H1 (cell line): ENCODE results near the gene RNASEH2A. TPM values are rescaled to one million over a fixed set of nuclear protein-coding genes. Genes with fewer than 3 reads are reported as not detected.
A peak's percentile ranks its signal among the peaks of the same experiment; 100 is the strongest.

ENCODE experiments used
- CTCF ChIA-PET: fragments of 300-600 bp; sonication (Branson Sonifier 250); formaldehyde crosslinking; loops from one replicate; lab custom pipeline; 2021; ENCODE audit not compliant: partially characterized antibody; lab: Charles Lee
- POLR2A ChIA-PET: fragments of 300-600 bp; sonication (Branson Sonifier 250); formaldehyde crosslinking; loops from one replicate; lab custom pipeline; 2021; ENCODE audit warnings: inconsistent platforms; ENCODE audit not compliant: partially characterized antibody; lab: Charles Lee
- DNase-seq, 2 experiments: peaks; one replicate each; pipeline versions ENCODE4 v3.0.0 to v3.0.0-alpha.2; 2010 to 2022; ENCODE audit warnings: low spot score in 2 of 2, low read depth in 1 of 2, mixed read lengths in 1 of 2
- FAIRE-seq: peaks from 2 replicates; lab custom pipeline; 2011; peaks lifted over from hg19 to GRCh38; lab: Jason Lieb, UNC
- H2AFZ ChIP-seq: 2 replicates; pipeline ENCODE4 v1.8.1; 2012; ENCODE audit warnings: low read length, inconsistent platforms
- H2AK5ac ChIP-seq: 2 replicates; pipeline ENCODE4 v1.6.1; 2013; ENCODE audit warnings: low read depth, low read length
- H2BK120ac ChIP-seq: replicated peaks from 2 replicates; pipeline ENCODE3; 2013; ENCODE audit warnings: low read depth, low read length, inconsistent platforms
- H2BK12ac ChIP-seq: 2 replicates; pipeline ENCODE4 v1.6.1; 2013; ENCODE audit warnings: low read depth, low read length
- H2BK15ac ChIP-seq: 2 replicates; pipeline ENCODE4 v1.6.1; 2013; ENCODE audit warnings: low read length
- H2BK20ac ChIP-seq: 2 replicates; pipeline ENCODE4 v1.6.1; 2013; ENCODE audit warnings: low read length
- H2BK5ac ChIP-seq: 2 replicates; pipeline ENCODE4 v1.6.1; 2013; ENCODE audit warnings: low read depth, low read length
- H3K14ac ChIP-seq: 2 replicates; pipeline ENCODE4 v1.6.1; 2013; ENCODE audit warnings: inconsistent platforms; ENCODE audit not compliant: insufficient read length
- H3K18ac ChIP-seq: 2 replicates; pipeline ENCODE4 v1.6.1; 2013; ENCODE audit warnings: low read length; ENCODE audit errors: extremely low read depth
- H3K23ac ChIP-seq: 2 replicates; pipeline ENCODE4 v1.6.1; 2013; ENCODE audit warnings: inconsistent platforms; ENCODE audit not compliant: insufficient read length
- H3K23me2 ChIP-seq: 2 replicates; pipeline ENCODE4 v1.6.1; 2013; ENCODE audit warnings: low read depth, low read length
- H3K27ac ChIP-seq: 2 replicates; pipeline ENCODE4 v1.6.1; 2011; ENCODE audit warnings: low read depth, low read length, inconsistent platforms
- H3K27me3 ChIP-seq, 4 experiments: replicated peaks in 1 of 4; 1 replicate in 1 of 4; 2 replicates in 3 of 4; pipeline versions ENCODE4 v1.6.1 to v1.8.1; 2011 to 2013; ENCODE audit warnings: low read length in 3 of 4, mild to moderate bottlenecking in 3 of 4, inconsistent platforms in 2 of 4, mixed read lengths in 2 of 4, moderate library complexity in 1 of 4; ENCODE audit not compliant: control insufficient read depth in 3 of 4, insufficient read depth in 3 of 4; ENCODE audit errors: extremely low read depth in 1 of 4
- H3K36me3 ChIP-seq, 4 experiments: 2 replicates each; pipeline versions ENCODE4 v1.6.1 to v1.8.1; 2011 to 2013; ENCODE audit warnings: mild to moderate bottlenecking in 4 of 4, low read length in 3 of 4, moderate library complexity in 2 of 4, control low read depth in 1 of 4, inconsistent platforms in 1 of 4; ENCODE audit not compliant: insufficient read depth in 4 of 4, control insufficient read depth in 2 of 4
- H3K4ac ChIP-seq: replicated peaks from 2 replicates; pipeline ENCODE3; 2013; ENCODE audit warnings: low read length, low read depth, mixed read lengths, inconsistent platforms; ENCODE audit not compliant: insufficient read length
- H3K4me1 ChIP-seq, 4 experiments: replicated peaks in 1 of 4; 1 replicate in 1 of 4; 2 replicates in 3 of 4; pipeline versions ENCODE4 v1.6.1 to v1.8.1; 2011 to 2013; ENCODE audit warnings: low read length in 3 of 4, inconsistent platforms in 2 of 4, mixed read lengths in 1 of 4; ENCODE audit not compliant: insufficient read depth in 4 of 4, control insufficient read depth in 3 of 4
- H3K4me2 ChIP-seq, 2 experiments: 2 replicates each; pipeline versions ENCODE4 v1.6.1 to v1.8.1; 2011 to 2013; ENCODE audit warnings: low read depth in 2 of 2, low read length in 2 of 2, control low read depth in 1 of 2, inconsistent platforms in 1 of 2, mild to moderate bottlenecking in 1 of 2; ENCODE audit not compliant: insufficient read depth in 1 of 2
- H3K4me3 ChIP-seq, 4 experiments: fragments of 200-600, 300-600 bp in 1 of 4; sonication (generic), shearing (Covaris generic), sonication (Bioruptor Twin) in 1 of 4; 2 replicates each; pipeline versions ENCODE4 v1.5.1 to v1.8.1; 2011 to 2016; ENCODE audit warnings: low read length in 4 of 4, low read depth in 3 of 4, control low read depth in 2 of 4, inconsistent platforms in 2 of 4, mild to moderate bottlenecking in 2 of 4, mixed read lengths in 1 of 4, moderate library complexity in 1 of 4; ENCODE audit not compliant: insufficient read depth in 2 of 4; ENCODE audit errors: extremely low read depth in 1 of 4
- H3K56ac ChIP-seq: replicated peaks from 2 replicates; pipeline ENCODE3; 2013; ENCODE audit warnings: low read depth, mild to moderate bottlenecking, mixed read lengths, low read length, inconsistent platforms; ENCODE audit not compliant: insufficient read length
- H3K79me1 ChIP-seq: 2 replicates; pipeline ENCODE4 v1.6.1; 2013; ENCODE audit warnings: low read depth, low read length, control low read depth
- H3K79me2 ChIP-seq, 2 experiments: 2 replicates each; pipeline versions ENCODE4 v1.6.1 to v1.8.1; 2012 to 2013; ENCODE audit warnings: low read length in 2 of 2, mild to moderate bottlenecking in 2 of 2, inconsistent platforms in 1 of 2; ENCODE audit not compliant: insufficient read depth in 2 of 2, control insufficient read depth in 1 of 2
- H3K9ac ChIP-seq, 4 experiments: replicated peaks in 1 of 4; 1 replicate in 1 of 4; 2 replicates in 3 of 4; pipeline versions ENCODE4 v1.6.1 to v1.8.1; 2011 to 2013; ENCODE audit warnings: low read depth in 3 of 4, low read length in 3 of 4, control low read depth in 2 of 4, mild to moderate bottlenecking in 2 of 4, moderate library complexity in 2 of 4, inconsistent platforms in 1 of 4; ENCODE audit errors: extremely low read depth in 1 of 4
- H3K9me3 ChIP-seq, 2 experiments: 2 replicates each; pipeline versions ENCODE4 v1.6.1 to v1.8.1; 2012 to 2013; ENCODE audit warnings: mild to moderate bottlenecking in 2 of 2, moderate library complexity in 2 of 2, control low read depth in 1 of 2, inconsistent platforms in 1 of 2, low read depth in 1 of 2, low read length in 1 of 2, mixed read lengths in 1 of 2; ENCODE audit not compliant: insufficient read depth in 2 of 2
- H4K20me1 ChIP-seq, 2 experiments: replicated peaks in 1 of 2; 2 replicates each; pipeline versions ENCODE3 to v1.8.1; 2011 to 2013; ENCODE audit warnings: inconsistent platforms in 2 of 2, low read length in 2 of 2, mild to moderate bottlenecking in 1 of 2; ENCODE audit not compliant: insufficient read depth in 2 of 2, control insufficient read depth in 1 of 2
- H4K5ac ChIP-seq: 2 replicates; pipeline ENCODE4 v1.6.1; 2013; ENCODE audit warnings: low read length, low read depth, mixed read lengths, inconsistent platforms; ENCODE audit not compliant: insufficient read length
- H4K8ac ChIP-seq: 2 replicates; pipeline ENCODE4 v1.8.0; 2013; ENCODE audit warnings: mild to moderate bottlenecking, moderate library complexity, low read length, inconsistent platforms; ENCODE audit not compliant: insufficient read depth; ENCODE audit errors: extremely low read depth
- H4K91ac ChIP-seq: replicated peaks from 2 replicates; pipeline ENCODE3; 2013; ENCODE audit warnings: low read length, mixed read lengths, inconsistent platforms; ENCODE audit not compliant: insufficient read length
- CEBPB ChIP-seq: IDR thresholded peaks from 2 replicates; pipeline ENCODE4 v1.6.1; 2012; ENCODE audit warnings: low read depth, low read length
- CHD2 ChIP-seq: IDR thresholded peaks from 2 replicates; pipeline ENCODE4 v1.6.1; 2012; ENCODE audit warnings: low read length, improper control_type of control experiment
- CREB1 ChIP-seq: IDR thresholded peaks from 2 replicates; pipeline ENCODE4 v1.6.1; 2012; ENCODE audit warnings: inconsistent platforms
- EP300 ChIP-seq, 2 experiments: IDR thresholded peaks; 1 replicate in 1 of 2; 2 replicates in 1 of 2; pipeline ENCODE4 v1.6.1; 2011 to 2012; ENCODE audit warnings: low read depth in 2 of 2, low read length in 2 of 2, mild to moderate bottlenecking in 2 of 2, borderline replicate concordance in 1 of 2, inconsistent platforms in 1 of 2, moderate library complexity in 1 of 2
- GABPA ChIP-seq: IDR thresholded peaks from 2 replicates; pipeline ENCODE4 v1.6.1; 2011; ENCODE audit warnings: mild to moderate bottlenecking, low read length, moderate library complexity, borderline replicate concordance; ENCODE audit not compliant: insufficient read depth
- GTF2F1 ChIP-seq: IDR thresholded peaks from 2 replicates; pipeline ENCODE4 v1.6.1; 2012; ENCODE audit warnings: low read depth, low read length, improper control_type of control experiment, borderline replicate concordance
- TAF1 ChIP-seq: IDR thresholded peaks from 2 replicates; pipeline ENCODE4 v1.6.1; 2011; ENCODE audit warnings: mild to moderate bottlenecking, low read depth, low read length
- TCF12 ChIP-seq: IDR thresholded peaks from 2 replicates; pipeline ENCODE4 v1.6.1; 2011; ENCODE audit warnings: low read depth, mild to moderate bottlenecking, low read length
- WGBS, 2 experiments: shearing (Covaris generic) in 1 of 2; methylation state at CpG; one replicate each; pipeline versions ENCODE4 v1.1.6 to v1.1.7; 2013 to 2015; ENCODE audit warnings: low lambda C conversion rate in 2 of 2, mixed read lengths in 2 of 2, inconsistent platforms in 1 of 2, low coverage in 1 of 2, missing lambda C conversion rate in 1 of 2; ENCODE audit not compliant: insufficient replicate concordance in 2 of 2, insufficient coverage in 1 of 2, insufficient read length in 1 of 2; ENCODE audit errors: extremely low coverage in 1 of 2, missing lambda C conversion rate in 1 of 2; 5-methylcytosine and 5-hydroxymethylcytosine counted together
- polyA plus RNA-seq, 7 experiments: library from polyadenylated mRNA; depleted of rRNA in 3 of 7; stranded (reverse) in 5 of 7; unstranded in 2 of 7; fragments of >200 nt in 5 of 7; fragments of 200-250 nt in 2 of 7; gene quantifications; 1 replicate in 5 of 7; 2 replicates in 1 of 7; 4 replicates in 1 of 7; pipeline versions ENCODE4 v1.2.1 to v1.2.3, GENCODE V29; 2011 to 2013; ENCODE audit warnings: missing spikeins in 2 of 7, mixed read lengths in 2 of 7
- total RNA-seq: library from RNA; stranded (reverse); fragmentation: NEBNext Ultra II Directional; extraction: Animal tissue kit (Norgen Biotek cat#: 25700); gene quantifications from 2 replicates; pipeline ENCODE4 v1.2.1, GENCODE V29; 2021
- TF ChIP-seq, protein P1 (sequence below): IDR thresholded peaks from 2 replicates; pipeline ENCODE4 v1.6.1; 2011; ENCODE audit warnings: low read length, improper control_type of control experiment
- TF ChIP-seq, protein P2 (sequence below): IDR thresholded peaks from 2 replicates; pipeline ENCODE4 v1.6.1; 2012; ENCODE audit warnings: inconsistent platforms

RNASEH2A gene
- total and polyA plus RNA-seq, 2 of the 8 experiments (the other 6 are each of a cell fraction or from before 2014, with no cell fraction given), result 67.5 to 120 TPM

DNA sequence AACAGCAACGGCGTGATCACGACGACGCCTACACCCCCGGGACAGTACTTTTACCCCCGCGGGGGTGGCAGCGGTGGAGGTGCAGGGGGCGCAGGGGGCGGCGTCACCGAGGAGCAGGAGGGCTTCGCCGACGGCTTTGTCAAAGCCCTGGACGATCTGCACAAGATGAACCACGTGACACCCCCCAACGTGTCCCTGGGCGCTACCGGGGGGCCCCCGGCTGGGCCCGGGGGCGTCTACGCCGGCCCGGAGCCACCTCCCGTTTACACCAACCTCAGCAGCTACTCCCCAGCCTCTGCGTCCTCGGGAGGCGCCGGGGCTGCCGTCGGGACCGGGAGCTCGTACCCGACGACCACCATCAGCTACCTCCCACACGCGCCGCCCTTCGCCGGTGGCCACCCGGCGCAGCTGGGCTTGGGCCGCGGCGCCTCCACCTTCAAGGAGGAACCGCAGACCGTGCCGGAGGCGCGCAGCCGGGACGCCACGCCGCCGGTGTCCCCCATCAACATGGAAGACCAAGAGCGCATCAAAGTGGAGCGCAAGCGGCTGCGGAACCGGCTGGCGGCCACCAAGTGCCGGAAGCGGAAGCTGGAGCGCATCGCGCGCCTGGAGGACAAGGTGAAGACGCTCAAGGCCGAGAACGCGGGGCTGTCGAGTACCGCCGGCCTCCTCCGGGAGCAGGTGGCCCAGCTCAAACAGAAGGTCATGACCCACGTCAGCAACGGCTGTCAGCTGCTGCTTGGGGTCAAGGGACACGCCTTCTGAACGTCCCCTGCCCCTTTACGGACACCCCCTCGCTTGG lies 14.1 kb upstream of the RNASEH2A start:
- peak overlapping the region; percentile 45 to 63 (median 54) for H3K9ac ChIP-seq
- TF ChIP-seq GTF2F1 (no peak), TCF12 (0 out of 2 replicates have a peak, but pooled peaks have one; percentile 51), CEBPB (no peak), GABPA (peak; percentile 82; the same call in 1 of the 2 replicates), CHD2 (no peak), EP300 (IDR thresholded peaks at IDR 0.05; ENCODE audit: borderline replicate concordance in 1 of 2, low read depth in 2 of 2, low read length in 2 of 2) (no peak), CREB1 (peak; percentile 56), TAF1 (0 out of 2 replicates have a peak, but pooled peaks have one; percentile 46)
- TF ChIP-seq, protein P1, sequence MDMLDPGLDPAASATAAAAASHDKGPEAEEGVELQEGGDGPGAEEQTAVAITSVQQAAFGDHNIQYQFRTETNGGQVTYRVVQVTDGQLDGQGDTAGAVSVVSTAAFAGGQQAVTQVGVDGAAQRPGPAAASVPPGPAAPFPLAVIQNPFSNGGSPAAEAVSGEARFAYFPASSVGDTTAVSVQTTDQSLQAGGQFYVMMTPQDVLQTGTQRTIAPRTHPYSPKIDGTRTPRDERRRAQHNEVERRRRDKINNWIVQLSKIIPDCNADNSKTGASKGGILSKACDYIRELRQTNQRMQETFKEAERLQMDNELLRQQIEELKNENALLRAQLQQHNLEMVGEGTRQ, result peak; percentile 65
- TF ChIP-seq, protein P2, sequence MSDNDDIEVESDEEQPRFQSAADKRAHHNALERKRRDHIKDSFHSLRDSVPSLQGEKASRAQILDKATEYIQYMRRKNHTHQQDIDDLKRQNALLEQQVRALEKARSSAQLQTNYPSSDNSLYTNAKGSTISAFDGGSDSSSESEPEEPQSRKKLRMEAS, result peak; percentile 92

More for the DNA sequence above, 14.1 kb upstream of the RNASEH2A start:
- Histone ChIP-seq H3K18ac (peak overlapping the region; percentile 95), H3K4me2 (peak overlapping the region; percentile 74 to 97), H3K4ac (peak overlapping the region; percentile 92), H4K5ac (no peak overlapping the region), H4K91ac (peak overlapping the region; percentile 87), H2AFZ (no peak overlapping the region), H3K23ac (no peak overlapping the region), H4K8ac (peak overlapping the region; percentile 87), H2BK5ac (peak overlapping the region; percentile 78; the same call in 1 of the 2 replicates), H3K4me1 (peaks cover 9 to 40% (median 26%) of the 10 kb centered on the region in 4 experiments), H3K9me3 (no peaks in the 10 kb centered on the region), H2BK20ac (no peak overlapping the region), H2BK15ac (0 out of 2 replicates have a peak overlapping the region, but pooled peaks have one; percentile 61), H3K79me2 (no peaks in the 10 kb centered on the region), H4K20me1 (no peaks in the 10 kb centered on the region), H3K79me1 (no peaks in the 10 kb centered on the region), H2AK5ac (no peak overlapping the region), H3K23me2 (peaks cover 29% of the 10 kb centered on the region), H3K36me3 (no peaks in the 10 kb centered on the region; a peak in 1 of 8 replicates), H3K27ac (no peak overlapping the region), H2BK120ac (no peak overlapping the region), H3K56ac (peak overlapping the region; percentile 65), H2BK12ac (0 out of 2 replicates have a peak overlapping the region, but pooled peaks have one; percentile 68), H3K14ac (no peak overlapping the region), H3K27me3 (peaks cover 0 to 18% (median 13%) of the 10 kb centered on the region in 4 experiments; a peak in 5 of 7 replicates), H3K4me3 (peak overlapping the region; percentile 46 to 71 (median 54))
- peak in 1 of 2 experiments; percentile 84 for DNase-seq
- 2% methylated on average over 71 of the region's 84 CpGs; no CpG with 5 or more reads in 1 of the 2 experiments for WGBS, 2 experiments
- ChIA-PET CTCF (interaction anchor here (0.9 to 17.9 kb wide), 9 partner anchors 10 to 123 kb away, joined by 3 to 288 read pairs (median 4); partner anchors contain the start of genes RNASEH2A and THSD8), POLR2A (interaction anchor here (0.7 to 15.2 kb wide), 21 partner anchors 8 to 161 kb away, joined by 3 to 317 read pairs (median 5); partner anchors contain the start of genes DNASE2, GET3, HOOK2 and PRDX2)
- no peak for FAIRE-seq
